ENCODE results near the gene LYST. TPM values are rescaled to one million over a fixed set of nuclear protein-coding genes. Genes with fewer than 3 reads are reported as not detected.

Gene LYST
- total and polyA plus RNA-seq, 2 of the 8 experiments (the other 6 are each of a cell fraction or from before 2014, with no cell fraction given), result 0.29 to 0.58 TPM

DNA sequence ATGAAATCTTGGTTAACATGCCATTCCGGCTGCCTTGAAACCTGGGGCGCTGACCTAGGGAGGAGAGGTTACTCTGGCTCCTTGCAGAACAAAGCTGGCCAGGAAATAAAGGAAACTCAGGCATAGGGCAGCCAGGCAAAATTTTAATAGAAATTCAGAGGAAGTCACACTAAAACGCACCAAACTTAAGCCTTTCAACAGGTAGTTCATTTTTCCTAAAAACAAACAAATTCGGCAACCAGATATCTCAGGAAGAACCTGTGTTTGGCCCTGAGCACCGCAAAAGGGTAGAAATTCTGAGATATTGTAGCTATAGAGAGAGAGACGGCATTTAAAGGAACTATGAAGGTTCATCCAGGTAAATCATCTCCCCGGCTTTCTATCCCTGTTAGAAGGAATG, 13.1 kb downstream of the LYST start:
- ChIA-PET POLR2A (ENCODE audit: partially characterized antibody) (no interaction called here), CTCF (ENCODE audit: partially characterized antibody) (interaction anchor here (0.8 to 2.8 kb wide), 3 partner anchors 11 to 70 kb away, joined by 3 to 11 read pairs (median 10); partner anchors contain the start of gene LYST)
- no peak overlapping the region for H3K4me3 ChIP-seq (ENCODE audit: extremely low read depth in 1 of 4, insufficient read depth in 2 of 4, low read depth in 3 of 4, low read length in 4 of 4)
- H4K20me1 ChIP-seq (replicated peaks in 1 of 2; ENCODE audit: control insufficient read depth in 1 of 2, insufficient read depth in 2 of 2, low read length in 2 of 2), result no peaks in the 10 kb centered on the region
- H3K27ac ChIP-seq (ENCODE audit: low read depth, low read length), result no peak overlapping the region
- H4K5ac ChIP-seq (ENCODE audit: insufficient read length, low read depth, low read length), result no peak overlapping the region
- H3K9me3 ChIP-seq (ENCODE audit: insufficient read depth in 2 of 2, low read depth in 1 of 2, low read length in 1 of 2), result no peaks in the 10 kb centered on the region
- no peak overlapping the region for H3K18ac ChIP-seq (ENCODE audit: extremely low read depth, low read length)
- no peaks in the 10 kb centered on the region for H3K4me1 ChIP-seq (replicated peaks in 1 of 4; ENCODE audit: control insufficient read depth in 3 of 4, insufficient read depth in 4 of 4, low read length in 3 of 4)
- H2BK5ac ChIP-seq (ENCODE audit: low read depth, low read length), result no peak overlapping the region
- no peak overlapping the region for H2BK120ac ChIP-seq (replicated peaks; ENCODE audit: low read depth, low read length)
- H3K36me3 ChIP-seq (ENCODE audit: control insufficient read depth in 2 of 4, insufficient read depth in 4 of 4, low read length in 3 of 4), result no peaks in the 10 kb centered on the region
- no peak overlapping the region for H2BK15ac ChIP-seq (ENCODE audit: low read length)
- no peak overlapping the region for H3K4ac ChIP-seq (replicated peaks; ENCODE audit: insufficient read length, low read depth, low read length)
- no peak overlapping the region for H2BK12ac ChIP-seq (ENCODE audit: low read depth, low read length)
- no peak overlapping the region for H3K9ac ChIP-seq (replicated peaks in 1 of 4; ENCODE audit: extremely low read depth in 1 of 4, low read depth in 3 of 4, low read length in 3 of 4)
- H3K4me2 ChIP-seq (ENCODE audit: insufficient read depth in 1 of 2, low read depth in 2 of 2, low read length in 2 of 2), result no peak overlapping the region
- no peak overlapping the region for H3K56ac ChIP-seq (replicated peaks; ENCODE audit: insufficient read length, low read depth, low read length)
- no peaks in the 10 kb centered on the region for H3K79me1 ChIP-seq (ENCODE audit: low read depth, low read length)
- DNase-seq (ENCODE audit: low read depth in 1 of 2, low spot score in 2 of 2), result no peak
- TF ChIP-seq YY1 (IDR thresholded peaks at IDR 0.05; ENCODE audit: low read depth, low read length) (no peak), RAD21 (IDR thresholded peaks at IDR 0.05 in 1 of 2, conservative IDR thresholded peaks at IDR 0.05 in 1 of 2; ENCODE audit: low read depth in 2 of 2, low read length in 2 of 2) (no peak), EGR1 (IDR thresholded peaks at IDR 0.05; ENCODE audit: borderline replicate concordance, low read depth, low read length) (no peak), EZH2 (IDR thresholded peaks at IDR 0.05; ENCODE audit: low read depth, low read length, severe bottlenecking) (no peak), TCF12 (IDR thresholded peaks at IDR 0.05; ENCODE audit: low read depth, low read length) (no peak), BRCA1 (IDR thresholded peaks at IDR 0.05; ENCODE audit: low read depth, low read length) (no peak)
- TF ChIP-seq, protein P1, sequence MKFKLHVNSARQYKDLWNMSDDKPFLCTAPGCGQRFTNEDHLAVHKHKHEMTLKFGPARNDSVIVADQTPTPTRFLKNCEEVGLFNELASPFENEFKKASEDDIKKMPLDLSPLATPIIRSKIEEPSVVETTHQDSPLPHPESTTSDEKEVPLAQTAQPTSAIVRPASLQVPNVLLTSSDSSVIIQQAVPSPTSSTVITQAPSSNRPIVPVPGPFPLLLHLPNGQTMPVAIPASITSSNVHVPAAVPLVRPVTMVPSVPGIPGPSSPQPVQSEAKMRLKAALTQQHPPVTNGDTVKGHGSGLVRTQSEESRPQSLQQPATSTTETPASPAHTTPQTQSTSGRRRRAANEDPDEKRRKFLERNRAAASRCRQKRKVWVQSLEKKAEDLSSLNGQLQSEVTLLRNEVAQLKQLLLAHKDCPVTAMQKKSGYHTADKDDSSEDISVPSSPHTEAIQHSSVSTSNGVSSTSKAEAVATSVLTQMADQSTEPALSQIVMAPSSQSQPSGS (IDR thresholded peaks at IDR 0.05; ENCODE audit: low read length), result no peak
- H2BK20ac ChIP-seq (ENCODE audit: low read length), result no peak overlapping the region
- H2AFZ ChIP-seq (ENCODE audit: low read length), result no peak overlapping the region
- H3K79me2 ChIP-seq (ENCODE audit: control insufficient read depth in 1 of 2, insufficient read depth in 2 of 2, low read length in 2 of 2), result no peaks in the 10 kb centered on the region
- FAIRE-seq, result no peak
- no peaks in the 10 kb centered on the region for H3K27me3 ChIP-seq (replicated peaks in 1 of 4; ENCODE audit: control insufficient read depth in 3 of 4, extremely low read depth in 1 of 4, insufficient read depth in 3 of 4, low read length in 3 of 4)
- WGBS, 2 experiments (ENCODE audit: extremely low coverage in 1 of 2, insufficient coverage in 1 of 2, insufficient read length in 1 of 2, insufficient replicate concordance in 2 of 2, low coverage in 1 of 2, low lambda C conversion rate in 2 of 2, missing lambda C conversion rate in 1 of 2), result 87% methylated on average over 7 of the region's 7 CpGs; no CpG with 5 or more reads in 1 of the 2 experiments
- H3K23me2 ChIP-seq (ENCODE audit: low read depth, low read length), result no peaks in the 10 kb centered on the region
- no peak overlapping the region for H3K14ac ChIP-seq (ENCODE audit: insufficient read length)
- H3K23ac ChIP-seq (ENCODE audit: insufficient read length), result no peak overlapping the region
- H4K91ac ChIP-seq (replicated peaks; ENCODE audit: insufficient read length, low read length), result no peak overlapping the region
- H4K8ac ChIP-seq (ENCODE audit: extremely low read depth, insufficient read depth, low read length), result no peak overlapping the region
- H2AK5ac ChIP-seq (ENCODE audit: low read depth, low read length), result no peak overlapping the region

All from H1 (cell line).